PC-3 (cell line): ENCODE data around the gene SPATS2. TPM values are rescaled to one million over a fixed set of nuclear protein-coding genes. Genes with fewer than 3 reads are reported as not detected.
A peak's percentile ranks its signal among the peaks of the same experiment; 100 is the strongest.
"Not testable (repeated sequence)": the region's sequence is repeated elsewhere in the genome, so short reads cannot be mapped to it uniquely, and the experiment has no call there.

Experiments used
- ATAC-seq: fragments of 200-7000 bp; cut with Tn5 transposase; 2 replicates; pipeline ENCODE4 v1.9.1; 2020; ENCODE audit warnings: mild to moderate bottlenecking, moderate library complexity
- Bru-seq: library from RNA; stranded (reverse); fragments of 400-500 nt; gene quantifications from one replicate; lab custom pipeline; 2021; lab: Mats Ljungman, UMichigan
- BruChase-seq, 2 experiments: library from RNA; stranded (reverse); fragments of 400-500 nt; gene quantifications; one replicate each; lab custom pipeline; 2021; lab: Mats Ljungman, UMichigan
- BruUV-seq: library from RNA; stranded (reverse); fragments of 400-500 nt; replicated peaks from 2 replicates; lab custom pipeline; 2021; lab: Mats Ljungman, UMichigan
- CTCF ChIA-PET: fragments of 300-600 bp; sonication (Branson Sonifier 250); formaldehyde crosslinking; loops from one replicate; lab custom pipeline; 2022; ENCODE audit warnings: antibody characterized with exemption; lab: Charles Lee
- POLR2A ChIA-PET: fragments of 300-600 bp; sonication (Branson Sonifier 250); formaldehyde crosslinking; loops from one replicate; lab custom pipeline; 2022; ENCODE audit warnings: antibody characterized with exemption; ENCODE audit not compliant: unreplicated experiment; lab: Charles Lee
- DNase-seq: peaks from one replicate; pipeline ENCODE4 v3.0.0-alpha.2; 2015
- H2AFZ ChIP-seq: fragments of 300-600 bp; sonication (generic); 2 replicates; pipeline ENCODE4 v1.6.0; 2016; ENCODE audit warnings: antibody characterized with exemption, low read length
- H3F3A ChIP-seq: fragments of 300-600 bp; sonication (generic); one replicate; pipeline ENCODE4 v1.6.0; 2017; ENCODE audit warnings: antibody characterized with exemption, low read length, control low read depth, mild to moderate bottlenecking; ENCODE audit not compliant: unreplicated experiment
- H3K27ac ChIP-seq: fragments of 300-600 bp; sonication (generic); 2 replicates; pipeline ENCODE4 v1.5.1; 2016; ENCODE audit warnings: mild to moderate bottlenecking, low read length
- H3K27me3 ChIP-seq: fragments of 300-600 bp; sonication (generic); 2 replicates; pipeline ENCODE4 v1.6.1; 2016; ENCODE audit warnings: low read length, mixed read lengths
- H3K36me3 ChIP-seq: fragments of 300-600 bp; sonication (generic); 2 replicates; pipeline ENCODE4 v1.6.1; 2016; ENCODE audit warnings: low read depth, mixed run types, low read length, mixed read lengths
- H3K4me1 ChIP-seq: fragments of 300-600 bp; sonication (generic); 2 replicates; pipeline ENCODE4 v1.5.1; 2016; ENCODE audit warnings: low read length; ENCODE audit not compliant: insufficient read depth
- H3K4me2 ChIP-seq: fragments of 300-600 bp; sonication (generic); 2 replicates; pipeline ENCODE4 v1.6.0; 2016; ENCODE audit warnings: low read length
- H3K4me3 ChIP-seq: fragments of 300-600 bp; sonication (generic); 2 replicates; pipeline ENCODE4 v1.5.1; 2016; ENCODE audit warnings: mild to moderate bottlenecking, low read length, mixed read lengths
- H3K79me2 ChIP-seq: fragments of 300-600 bp; sonication (generic); 2 replicates; pipeline ENCODE4 v1.6.1; 2017; ENCODE audit warnings: low read length, mixed read lengths
- H3K9ac ChIP-seq: fragments of 300-600 bp; sonication (generic); 2 replicates; pipeline ENCODE4 v1.6.0; 2016; ENCODE audit warnings: mild to moderate bottlenecking, low read length
- H3K9me2 ChIP-seq: fragments of 300-600 bp; sonication (generic); replicated peaks from 2 replicates; pipeline ENCODE4 v1.6.1; 2016; ENCODE audit warnings: mixed run types, low read length, mixed read lengths
- H3K9me3 ChIP-seq: fragments of 300-600 bp; sonication (generic); 2 replicates; pipeline ENCODE4 v1.6.1; 2016; ENCODE audit warnings: low read length, mixed read lengths
- H4K20me1 ChIP-seq: fragments of 300-600 bp; sonication (generic); 2 replicates; pipeline ENCODE4 v1.6.1; 2016; ENCODE audit warnings: low read length, mixed read lengths
- CTCF ChIP-seq: fragments of 300-600 bp; sonication (generic); conservative IDR thresholded peaks from 2 replicates; pipeline ENCODE4 v1.5.1; 2017; ENCODE audit warnings: antibody characterized with exemption, low read depth, mild to moderate bottlenecking, low read length
- EZH2 ChIP-seq: fragments of 300-600 bp; sonication (generic); IDR thresholded peaks from one replicate; pipeline ENCODE4 v1.6.1; 2017; ENCODE audit warnings: antibody characterized with exemption, mild to moderate bottlenecking, low read length; ENCODE audit not compliant: unreplicated experiment
- EZH2phosphoT487 ChIP-seq: fragments of 300-600 bp; sonication (generic); IDR thresholded peaks from 2 replicates; pipeline ENCODE4 v1.6.1; 2018; ENCODE audit warnings: mild to moderate bottlenecking, antibody characterized with exemption, low read length, borderline replicate concordance
- intact Hi-C: fragments of 100-400 bp; cut with micrococcal nuclease; formaldehyde crosslinking; loops from 2 replicates; pipeline ENCODE4 v1.9.0; 2023
- long read RNA-seq: library from polyadenylated mRNA; unstranded; transcript quantifications from one replicate; pipeline ENCODE4 v2.0.0, GENCODE V29; 2021; ENCODE audit not compliant: unreplicated experiment
- total RNA-seq: library from RNA; depleted of rRNA; stranded (reverse); fragments of >200 nt; gene quantifications from 2 replicates; pipeline ENCODE4 v1.2.3, GENCODE V29; 2014; rRNA removed

The SPATS2 gene
- total RNA-seq (27.0 and 29.0 TPM in 2 replicates), Bru-seq, nascent RNA (percentile 86 among the genes with signal in this experiment), BruChase-seq, experiment 1, labeled RNA remaining after a 6-hour chase (percentile 83 among the genes with signal in this experiment), BruChase-seq, experiment 2, labeled RNA remaining after a 2-hour chase (percentile 82 among the genes with signal in this experiment)
- long read RNA-seq, transcript SPATS2-201 (13 exons, 3,158 nt), result major isoform, 38 of 137 reads
- long read RNA-seq, transcript SPATS2-213 (5 exons, 1,061 nt), result minor isoform, 8 of 137 reads
- long read RNA-seq, transcript SPATS2-222 (14 exons, 2,993 nt), result minor isoform, 37 of 137 reads
- long read RNA-seq, partial matches to known transcripts, result 23 of 137 reads
- long read RNA-seq, other reads (novel, unspliced or antisense), result 30 of 137 reads

- DNase-seq, result no peak
- ATAC-seq, result peak; percentile 0; the same call in 1 of the 2 replicates
- POLR2A ChIA-PET, result interaction anchor here (0.5 to 1.9 kb wide), 11 partner anchors 9 to 145 kb away, joined by 3 to 20 read pairs (median 5); partner anchors contain the start of gene TROAP
These were observed at the start of gene SPATS2 for GRCh38 chr12:49367381-49368239. TSS of gene SPATS2 (plus strand) at chr12:49367462. CDS start at chr12:49461013, 93,551 bp downstream.

GRCh38 chr12:49320411-49321103, 46.7 kb upstream of the SPATS2 start:
- H2AFZ ChIP-seq, H3K4me3 ChIP-seq, BruUV-seq, H3K27ac ChIP-seq, DNase-seq, POLR2A ChIA-PET, H3K27me3 ChIP-seq, ATAC-seq, H4K20me1 ChIP-seq, intact Hi-C loops, H3K4me2 ChIP-seq, H3K9me3 ChIP-seq, H3F3A ChIP-seq, H3K36me3 ChIP-seq, H3K9ac ChIP-seq, H3K9me2 ChIP-seq: not testable (repeated sequence)
- peaks cover 15% of the 10 kb centered on the region for H3K79me2 ChIP-seq
- H3K4me1 ChIP-seq, result peaks cover 17% of the 10 kb centered on the region; the same call in 1 of the 2 replicates
- CTCF ChIA-PET, result interaction anchor here (0.7 kb wide), 1 partner anchor 29 kb away, joined by 3 read pairs; no protein-coding TSS in a partner anchor

More at GRCh38 chr12:49367381-49368239, at the start of gene SPATS2:
- H3K79me2 ChIP-seq, result peaks cover 56% of the 10 kb centered on the region
- H3K4me3 ChIP-seq, result peak within 1 kb of the TSS; percentile 85
- no peaks in the 10 kb centered on the region for H3F3A ChIP-seq
- H3K4me1 ChIP-seq, result peaks cover 37% of the 10 kb centered on the region
- H3K9me3 ChIP-seq, result no peaks in the 10 kb centered on the region
- H3K4me2 ChIP-seq, result peak within 1 kb of the TSS; percentile 94
- intact Hi-C loops, result loop anchor here (1.0 kb wide), 1 partner anchor 9 kb away; no protein-coding TSS in a partner anchor
- H3K9me2 ChIP-seq, result no peaks in the 10 kb centered on the region
- H3K36me3 ChIP-seq, result no peaks in the 10 kb centered on the region
- H3K27me3 ChIP-seq, result no peaks in the 10 kb centered on the region
- no TSS peak for BruUV-seq
- H3K9ac ChIP-seq, result peak within 1 kb of the TSS; percentile 96
- H3K27ac ChIP-seq, result peak within 1 kb of the TSS; percentile 82
- TF ChIP-seq CTCF (no peak), EZH2phosphoT487 (no peak), EZH2 (no peak)
- CTCF ChIA-PET, result interaction anchor here (0.6 to 1.5 kb wide), 10 partner anchors 9 to 578 kb away, joined by 3 to 13 read pairs (median 3); partner anchors contain the start of gene DNAJC22
- peaks cover 10% of the 10 kb centered on the region for H4K20me1 ChIP-seq
- peak within 1 kb of the TSS; percentile 99 for H2AFZ ChIP-seq
